ENCODE results near the gene CCNB1. TPM values are rescaled to one million over a fixed set of nuclear protein-coding genes. Genes with fewer than 3 reads are reported as not detected.
"Not testable (repeated sequence)": the region's sequence is repeated elsewhere in the genome, so short reads cannot be mapped to it uniquely, and the experiment has no call there.

CCNB1 gene
- polyA plus RNA-seq, 4 donors: 72.0 to 96.2 (median 93.6) TPM

- not testable (repeated sequence) for DNase-seq (ENCODE audit: low read depth in 4 of 4, low spot score in 3 of 4)
Observed at GRCh38 chr5:69181659-69182293, 14.8 kb downstream of the CCNB1 start.

GRCh38 chr5:69184621-69185020 lies 17.7 kb downstream of the CCNB1 start:
- DNase-seq (ENCODE audit: low read depth in 4 of 4, low spot score in 3 of 4): no peak

GRCh38 chr5:69187342-69187741 lies 20.4 kb downstream of the CCNB1 start:
- DNase-seq (ENCODE audit: low read depth in 4 of 4, low spot score in 3 of 4): no peak

GRCh38 chr5:69188811-69189161 lies 21.8 kb downstream of the CCNB1 start:
- DNase-seq (ENCODE audit: low read depth in 4 of 4, low spot score in 3 of 4): no peak

- DNase-seq (ENCODE audit: low read depth in 4 of 4, low spot score in 3 of 4): peak; percentile 81 to 91 (median 87)
Observed at GRCh38 chr5:69189162-69190086, 22.5 kb downstream of the CCNB1 start, which contains the start of gene CENPH. Gene CENPH (plus strand): TSS chr5:69189583. CDS start chr5:69189635, 52 bp downstream.

- no peak for DNase-seq (ENCODE audit: low read depth in 4 of 4, low spot score in 3 of 4)
Observed at GRCh38 chr5:69202497-69202896, 35.5 kb downstream of the CCNB1 start.

- DNase-seq (ENCODE audit: low read depth in 4 of 4, low spot score in 3 of 4): no peak
Observed at GRCh38 chr5:69206528-69207190, 39.7 kb downstream of the CCNB1 start.

GRCh38 chr5:69209602-69210001 lies 42.7 kb downstream of the CCNB1 start:
- DNase-seq (ENCODE audit: low read depth in 4 of 4, low spot score in 3 of 4): no peak

GRCh38 chr5:69211200-69211599 lies 44.2 kb downstream of the CCNB1 start:
- DNase-seq (ENCODE audit: low read depth in 4 of 4, low spot score in 3 of 4): no peak

GRCh38 chr5:69212022-69212421 lies 45.1 kb downstream of the CCNB1 start:
- DNase-seq (ENCODE audit: low read depth in 4 of 4, low spot score in 3 of 4): no peak

- DNase-seq (ENCODE audit: low read depth in 4 of 4, low spot score in 3 of 4): no peak
Observed at GRCh38 chr5:69213513-69214215, 46.7 kb downstream of the CCNB1 start.

GRCh38 chr5:69217151-69217511 lies 50.2 kb downstream of the CCNB1 start:
- no peak for DNase-seq (ENCODE audit: low read depth in 4 of 4, low spot score in 3 of 4)

GRCh38 chr5:69217548-69218526 lies 50.9 kb downstream of the CCNB1 start:
- peak; percentile 85 to 89 (median 86) for DNase-seq (ENCODE audit: low read depth in 4 of 4, low spot score in 3 of 4)

GRCh38 chr5:69219939-69220338 lies 53.0 kb downstream of the CCNB1 start:
- no peak for DNase-seq (ENCODE audit: low read depth in 4 of 4, low spot score in 3 of 4)

- DNase-seq (ENCODE audit: low read depth in 4 of 4, low spot score in 3 of 4): not testable (repeated sequence)
Observed at GRCh38 chr5:69220371-69220770, 53.4 kb downstream of the CCNB1 start.

- not testable (repeated sequence) for DNase-seq (ENCODE audit: low read depth in 4 of 4, low spot score in 3 of 4)
Observed at GRCh38 chr5:69220833-69221232, 53.9 kb downstream of the CCNB1 start.

GRCh38 chr5:69224520-69224919 lies 57.6 kb downstream of the CCNB1 start:
- no peak for DNase-seq (ENCODE audit: low read depth in 4 of 4, low spot score in 3 of 4)

GRCh38 chr5:69225860-69226259 lies 58.9 kb downstream of the CCNB1 start:
- DNase-seq (ENCODE audit: low read depth in 4 of 4, low spot score in 3 of 4): no peak
